HepG2 (cell line): ENCODE measurements around the gene SMTNL2. TPM values are rescaled to one million over a fixed set of nuclear protein-coding genes. Genes with fewer than 3 reads are reported as not detected.

ENCODE experiments used
- ATAC-seq: fragments of 200-7000 bp; cut with Tn5 transposase; 3 replicates; pipeline ENCODE4 v1.9.1; 2020; ENCODE audit warnings: mild to moderate bottlenecking, moderate library complexity
- BruUV-seq: library from RNA; stranded (reverse); fragments of 400-500 nt; replicated peaks from 2 replicates; lab custom pipeline; 2021; lab: Mats Ljungman, UMichigan
- CTCF ChIA-PET: fragments of 300-600 bp; formaldehyde crosslinking; extraction: SDS; loops from one replicate; lab custom pipeline; 2021; ENCODE audit warnings: low total read pairs, inconsistent platforms, low intra/inter-chr PET ratio; lab: Yijun Ruan, JAX
- POLR2A ChIA-PET: fragments of 350-600 bp; sonication (Branson Sonifier 250); formaldehyde crosslinking; loops from one replicate; lab custom pipeline; 2020; ENCODE audit warnings: antibody characterized with exemption, inconsistent platforms; lab: Yijun Ruan, JAX
- DNase-seq: peaks from one replicate; pipeline ENCODE4 v3.0.0-alpha.2; 2015; ENCODE audit warnings: low spot score
- FAIRE-seq: peaks from 3 replicates; lab custom pipeline; 2011; peaks lifted over from hg19 to GRCh38; lab: Jason Lieb, UNC
- H2AFZ ChIP-seq: one replicate; pipeline ENCODE4 v1.6.1; 2011; ENCODE audit warnings: low read length, inconsistent platforms
- H3K27ac ChIP-seq: fragments of 300-600 bp; 3 replicates; pipeline ENCODE4 v1.8.0; 2011; ENCODE audit warnings: mixed run types, mild to moderate bottlenecking, mixed read lengths, low read length, inconsistent platforms; ENCODE audit not compliant: insufficient read depth; ENCODE audit errors: extremely low read length
- H3K27me3 ChIP-seq, 2 experiments: fragments of 200-600 bp in 1 of 2; 2 replicates in 1 of 2; 3 replicates in 1 of 2; pipeline versions ENCODE4 v1.6.0 to v1.8.0; 2011; ENCODE audit warnings: low read length in 2 of 2, mild to moderate bottlenecking in 2 of 2, moderate library complexity in 2 of 2, inconsistent platforms in 1 of 2; ENCODE audit not compliant: insufficient read depth in 2 of 2, control insufficient read depth in 1 of 2
- H3K36me3 ChIP-seq, 2 experiments: fragments of 200-600 bp in 1 of 2; replicated peaks in 1 of 2; 2 replicates in 1 of 2; 3 replicates in 1 of 2; pipeline versions ENCODE4 v1.5.1 to v1.8.0; 2011; ENCODE audit warnings: low read length in 2 of 2, inconsistent platforms in 1 of 2; ENCODE audit not compliant: insufficient read depth in 2 of 2, control insufficient read depth in 1 of 2
- H3K4me1 ChIP-seq: 2 replicates; pipeline ENCODE4 v1.5.1; 2012; ENCODE audit warnings: low read length, inconsistent platforms; ENCODE audit not compliant: insufficient read depth
- H3K4me2 ChIP-seq: 2 replicates; pipeline ENCODE4 v1.6.0; 2011; ENCODE audit warnings: low read depth, low read length, inconsistent platforms
- H3K4me3 ChIP-seq, 3 experiments: fragments of 200-600 bp in 1 of 3; sonication (generic), shearing (Covaris generic) in 1 of 3; replicated peaks in 1 of 3; 2 replicates each; pipeline ENCODE4 v1.5.1; 2011 to 2016; ENCODE audit warnings: low read length in 3 of 3, inconsistent platforms in 2 of 3, low read depth in 2 of 3, mild to moderate bottlenecking in 2 of 3, control low read depth in 1 of 3, mixed read lengths in 1 of 3; ENCODE audit not compliant: insufficient read depth in 1 of 3
- H3K79me2 ChIP-seq: one replicate; pipeline ENCODE4 v1.6.1; 2011; ENCODE audit warnings: low read length, inconsistent platforms; ENCODE audit not compliant: insufficient read depth
- H3K9ac ChIP-seq: 2 replicates; pipeline ENCODE4 v1.6.0; 2011; ENCODE audit warnings: mild to moderate bottlenecking, low read depth, low read length, inconsistent platforms; ENCODE audit not compliant: insufficient read depth
- H3K9me3 ChIP-seq: 2 replicates; pipeline ENCODE4 v1.5.1; 2012; ENCODE audit warnings: mild to moderate bottlenecking, low read length
- H4K20me1 ChIP-seq: 2 replicates; pipeline ENCODE4 v1.6.0; 2011; ENCODE audit warnings: inconsistent platforms, mild to moderate bottlenecking, low read length, moderate library complexity; ENCODE audit not compliant: insufficient read depth
- AHR ChIP-seq: IDR thresholded peaks from 2 replicates; pipeline ENCODE4 v1.6.1; 2018; ENCODE audit warnings: missing genetic modification reagents, missing compliant biosample characterization
- FOSL2 ChIP-seq: sonication (generic); formaldehyde crosslinking; IDR thresholded peaks from 2 replicates; pipeline ENCODE4 v1.4.0; 2020; ENCODE audit warnings: missing genetic modification reagents
- HDAC1 ChIP-seq: sonication (generic); formaldehyde crosslinking; IDR thresholded peaks from 2 replicates; pipeline ENCODE4 v1.5.1; 2020; ENCODE audit warnings: mild to moderate bottlenecking, missing genetic modification reagents
- MIER3 ChIP-seq: IDR thresholded peaks from 2 replicates; pipeline ENCODE4 v1.6.1; 2016; ENCODE audit warnings: missing compliant biosample characterization, borderline replicate concordance
- PTBP1 ChIP-seq: fragments of 200-400 bp; formaldehyde crosslinking; IDR thresholded peaks from 2 replicates; pipeline ENCODE4 v1.6.1; 2018; ENCODE audit warnings: low read length, low read depth; ENCODE audit not compliant: poor library complexity, severe bottlenecking
- SP5 ChIP-seq: IDR thresholded peaks from 2 replicates; pipeline ENCODE4 v1.6.1; 2016; ENCODE audit warnings: low read depth, borderline replicate concordance
- ZNF263 ChIP-seq: sonication (generic); formaldehyde crosslinking; IDR thresholded peaks from 2 replicates; pipeline ENCODE4 v1.4.0; 2020; ENCODE audit warnings: missing genetic modification reagents
- ZNF660 ChIP-seq: sonication (generic); formaldehyde crosslinking; IDR thresholded peaks from 2 replicates; pipeline ENCODE4 v1.5.1; 2020; ENCODE audit warnings: mild to moderate bottlenecking, low read depth, missing genetic modification reagents, borderline replicate concordance
- ZSCAN22 ChIP-seq: sonication (generic); formaldehyde crosslinking; IDR thresholded peaks from 2 replicates; pipeline ENCODE4 v1.4.0; 2020; ENCODE audit warnings: mild to moderate bottlenecking, missing genetic modification reagents
- WGBS: methylation state at CpG from one replicate; pipeline ENCODE4 v1.1.6; 2017; ENCODE audit warnings: low lambda C conversion rate; 5-methylcytosine and 5-hydroxymethylcytosine counted together
- in situ Hi-C: cut with HindIII; loops from 2 replicates; pipeline ENCODE4 v1.10.0; 2017; ENCODE audit warnings: low pct_unique_long_range_greater_than_20kb; ENCODE audit not compliant: extremely low pct_ligation_motif_present
- intact Hi-C: fragments of 100-400 bp; cut with micrococcal nuclease; formaldehyde crosslinking; loops from one replicate; pipeline ENCODE4 v1.10.0; 2022; ENCODE audit not compliant: unreplicated experiment
- polyA plus RNA-seq, 8 experiments: library from polyadenylated mRNA; depleted of rRNA in 3 of 8; stranded (reverse) in 7 of 8; unstranded in 1 of 8; fragments of >200 nt; fragmentation: Illumina TruSeq in 4 of 8; extraction: Trizol in 4 of 8; gene quantifications; 2 replicates each; pipeline versions ENCODE4 v1.2.1 to v1.2.3, GENCODE V29; 2011 to 2016; ENCODE audit warnings: low read depth in 4 of 8, missing spikeins in 1 of 8, mixed read lengths in 1 of 8; ENCODE audit not compliant: insufficient read depth in 1 of 8
- total RNA-seq, 5 experiments: library from RNA; depleted of rRNA; stranded (reverse); fragments of >200 nt; fragmentation: Illumina TruSeq; extraction: Trizol; gene quantifications; 2 replicates each; pipeline ENCODE4 v1.2.3, GENCODE V29; 2016; ENCODE audit warnings: low read depth in 1 of 5
- TF ChIP-seq, protein P1 (sequence below): sonication (generic); IDR thresholded peaks from 2 replicates; pipeline ENCODE4 v1.6.1; 2016; ENCODE audit warnings: low read depth, borderline replicate concordance
- TF ChIP-seq, protein P2 (sequence below): sonication (generic); formaldehyde crosslinking; IDR thresholded peaks from 2 replicates; pipeline ENCODE4 v1.5.0; 2020; ENCODE audit warnings: missing genetic modification reagents
- TF ChIP-seq, protein P3 (sequence below): sonication (generic); formaldehyde crosslinking; IDR thresholded peaks from 2 replicates; pipeline ENCODE4 v1.4.0; 2020; ENCODE audit warnings: missing genetic modification reagents, borderline replicate concordance
- TF ChIP-seq, protein P4 (sequence below): sonication (generic); formaldehyde crosslinking; IDR thresholded peaks from 2 replicates; pipeline ENCODE4 v1.5.1; 2020; ENCODE audit warnings: mild to moderate bottlenecking, missing genetic modification reagents, moderate library complexity

SMTNL2 gene
- total and polyA plus RNA-seq, 2 of the 13 experiments (the other 11 are each of a cell fraction or from before 2014, with no cell fraction given), result 0.41 to 5.1 TPM

DNA sequence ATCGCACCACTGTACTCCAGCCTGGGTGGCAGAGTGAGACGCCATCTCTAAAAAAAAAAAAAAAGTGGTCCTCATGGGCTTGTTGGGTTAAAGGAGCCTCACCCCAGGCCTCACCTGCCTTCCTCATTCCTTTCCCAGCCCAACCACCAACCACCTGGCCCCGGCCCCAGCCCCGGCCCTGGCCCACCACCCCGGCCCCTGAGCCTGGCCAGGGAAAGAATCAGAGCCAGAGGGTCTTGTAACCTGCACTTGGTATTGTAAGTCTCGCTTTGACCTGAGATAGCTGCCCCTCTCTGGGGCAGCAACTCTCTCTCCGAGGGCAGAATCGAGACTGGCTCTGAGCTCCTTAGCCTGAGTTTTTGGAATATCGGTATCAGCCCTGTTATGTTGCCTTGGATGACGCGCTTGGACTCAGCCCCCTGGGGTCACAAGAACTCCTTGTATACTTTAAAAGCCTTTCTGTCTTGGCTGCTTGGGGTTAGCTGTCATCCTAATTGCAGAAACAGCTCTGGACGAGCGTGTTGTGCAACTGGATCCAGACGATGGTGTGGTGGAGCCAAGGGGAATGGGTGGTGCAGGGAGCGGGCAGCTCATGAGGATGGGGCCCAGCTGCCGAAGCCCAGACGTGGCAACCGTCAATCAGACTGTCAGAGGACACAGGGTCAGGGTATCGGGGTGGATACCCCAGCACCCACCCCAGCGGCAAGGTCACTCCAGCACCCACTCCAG is 14.6 kb downstream of the SMTNL2 start (continued):
- TF ChIP-seq HDAC1 (CRISPR knock-in tag) (no peak), ZSCAN22 (CRISPR knock-in tag) (no peak), PTBP1 (no peak)

DNA sequence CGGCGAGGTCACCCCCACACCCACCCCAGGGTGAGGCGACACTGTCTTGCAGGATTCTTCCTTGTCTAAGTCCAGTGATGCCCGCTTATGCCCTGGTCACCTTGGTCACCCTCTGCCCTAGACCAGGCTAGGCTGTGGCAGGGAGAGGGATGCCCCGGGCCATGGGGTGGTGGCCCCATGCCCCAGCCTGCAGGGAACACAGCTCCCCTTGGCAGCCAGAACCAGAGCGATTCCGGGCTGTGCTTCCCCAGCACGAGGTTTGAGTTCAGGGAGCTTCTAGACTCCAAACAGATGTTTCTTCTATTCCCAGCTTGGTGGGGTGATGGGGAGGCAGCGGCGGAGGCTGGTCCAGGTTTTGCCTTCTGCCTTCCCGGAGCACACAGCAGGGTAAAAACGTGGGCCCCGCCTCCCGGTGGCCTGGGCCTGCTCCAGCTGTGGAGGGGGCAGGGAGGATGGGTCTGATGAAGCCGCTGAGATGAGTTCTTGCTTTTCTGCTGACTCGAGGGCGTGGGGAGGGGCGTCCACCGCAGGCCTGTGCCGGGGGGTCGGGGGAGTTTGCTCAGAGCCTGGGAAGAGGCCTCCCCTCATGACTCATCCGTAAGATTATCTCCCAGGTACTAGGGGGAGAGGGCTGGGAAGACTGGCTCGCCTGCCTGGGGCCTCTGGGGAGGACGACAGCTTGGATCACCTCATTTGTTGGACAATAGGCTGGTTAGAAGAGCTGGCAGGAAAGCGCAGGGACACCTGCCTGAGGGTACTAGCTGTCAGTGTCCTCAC is 15.4 kb downstream of the SMTNL2 start:
- H3K4me2 ChIP-seq, result peak overlapping the region; percentile 37; the same call in 1 of the 2 replicates
- FAIRE-seq (no peak), DNase-seq (peak; percentile 47), ATAC-seq (peak; percentile 35)
- peak overlapping the region in 1 of 3 experiments; percentile 10; a peak in 1 of 6 replicates for H3K4me3 ChIP-seq
- CTCF ChIA-PET, result interaction anchor here (1.2 kb wide), 1 partner anchor 34 kb away, joined by 3 read pairs; no protein-coding TSS in a partner anchor
- no TSS peak for BruUV-seq
- H3K9me3 ChIP-seq, result no peaks in the 10 kb centered on the region
- H3K36me3 ChIP-seq, result no peaks in the 10 kb centered on the region
- intact Hi-C loops, result no loop called here
- H4K20me1 ChIP-seq, result no peaks in the 10 kb centered on the region
- no peak overlapping the region for H2AFZ ChIP-seq
- in situ Hi-C loops, result no loop called here
- 26% methylated on average over 14 of the region's 25 CpGs for WGBS
- H3K27me3 ChIP-seq, result no peaks in the 10 kb centered on the region
- H3K9ac ChIP-seq, result no peak overlapping the region
- no peak overlapping the region for H3K27ac ChIP-seq
- H3K79me2 ChIP-seq, result no peaks in the 10 kb centered on the region
- POLR2A ChIA-PET, result no interaction called here
- H3K4me1 ChIP-seq, result peaks cover 28% of the 10 kb centered on the region
- TF ChIP-seq AHR (CRISPR knock-in tag), result no peak
- TF ChIP-seq, protein P1, sequence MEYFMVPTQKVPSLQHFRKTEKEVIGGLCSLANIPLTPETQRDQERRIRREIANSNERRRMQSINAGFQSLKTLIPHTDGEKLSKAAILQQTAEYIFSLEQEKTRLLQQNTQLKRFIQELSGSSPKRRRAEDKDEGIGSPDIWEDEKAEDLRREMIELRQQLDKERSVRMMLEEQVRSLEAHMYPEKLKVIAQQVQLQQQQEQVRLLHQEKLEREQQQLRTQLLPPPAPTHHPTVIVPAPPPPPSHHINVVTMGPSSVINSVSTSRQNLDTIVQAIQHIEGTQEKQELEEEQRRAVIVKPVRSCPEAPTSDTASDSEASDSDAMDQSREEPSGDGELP, result peak; percentile 43; the same call in 1 of the 2 replicates
- TF ChIP-seq FOSL2 (CRISPR knock-in tag), result peak; percentile 74
- peak; percentile 72 for TF ChIP-seq ZNF263 (CRISPR knock-in tag)
- TF ChIP-seq, protein P2, sequence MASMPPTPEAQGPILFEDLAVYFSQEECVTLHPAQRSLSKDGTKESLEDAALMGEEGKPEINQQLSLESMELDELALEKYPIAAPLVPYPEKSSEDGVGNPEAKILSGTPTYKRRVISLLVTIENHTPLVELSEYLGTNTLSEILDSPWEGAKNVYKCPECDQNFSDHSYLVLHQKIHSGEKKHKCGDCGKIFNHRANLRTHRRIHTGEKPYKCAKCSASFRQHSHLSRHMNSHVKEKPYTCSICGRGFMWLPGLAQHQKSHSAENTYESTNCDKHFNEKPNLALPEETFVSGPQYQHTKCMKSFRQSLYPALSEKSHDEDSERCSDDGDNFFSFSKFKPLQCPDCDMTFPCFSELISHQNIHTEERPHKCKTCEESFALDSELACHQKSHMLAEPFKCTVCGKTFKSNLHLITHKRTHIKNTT (CRISPR knock-in tag), result no peak
- TF ChIP-seq, protein P3, sequence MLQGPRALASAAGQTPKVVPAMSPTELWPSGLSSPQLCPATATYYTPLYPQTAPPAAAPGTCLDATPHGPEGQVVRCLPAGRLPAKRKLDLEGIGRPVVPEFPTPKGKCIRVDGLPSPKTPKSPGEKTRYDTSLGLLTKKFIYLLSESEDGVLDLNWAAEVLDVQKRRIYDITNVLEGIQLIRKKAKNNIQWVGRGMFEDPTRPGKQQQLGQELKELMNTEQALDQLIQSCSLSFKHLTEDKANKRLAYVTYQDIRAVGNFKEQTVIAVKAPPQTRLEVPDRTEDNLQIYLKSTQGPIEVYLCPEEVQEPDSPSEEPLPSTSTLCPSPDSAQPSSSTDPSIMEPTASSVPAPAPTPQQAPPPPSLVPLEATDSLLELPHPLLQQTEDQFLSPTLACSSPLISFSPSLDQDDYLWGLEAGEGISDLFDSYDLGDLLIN (CRISPR knock-in tag), result no peak
- TF ChIP-seq SP5 (CRISPR knock-in tag), result no peak
- no peak for TF ChIP-seq MIER3 (CRISPR knock-in tag)
- TF ChIP-seq, protein P4, sequence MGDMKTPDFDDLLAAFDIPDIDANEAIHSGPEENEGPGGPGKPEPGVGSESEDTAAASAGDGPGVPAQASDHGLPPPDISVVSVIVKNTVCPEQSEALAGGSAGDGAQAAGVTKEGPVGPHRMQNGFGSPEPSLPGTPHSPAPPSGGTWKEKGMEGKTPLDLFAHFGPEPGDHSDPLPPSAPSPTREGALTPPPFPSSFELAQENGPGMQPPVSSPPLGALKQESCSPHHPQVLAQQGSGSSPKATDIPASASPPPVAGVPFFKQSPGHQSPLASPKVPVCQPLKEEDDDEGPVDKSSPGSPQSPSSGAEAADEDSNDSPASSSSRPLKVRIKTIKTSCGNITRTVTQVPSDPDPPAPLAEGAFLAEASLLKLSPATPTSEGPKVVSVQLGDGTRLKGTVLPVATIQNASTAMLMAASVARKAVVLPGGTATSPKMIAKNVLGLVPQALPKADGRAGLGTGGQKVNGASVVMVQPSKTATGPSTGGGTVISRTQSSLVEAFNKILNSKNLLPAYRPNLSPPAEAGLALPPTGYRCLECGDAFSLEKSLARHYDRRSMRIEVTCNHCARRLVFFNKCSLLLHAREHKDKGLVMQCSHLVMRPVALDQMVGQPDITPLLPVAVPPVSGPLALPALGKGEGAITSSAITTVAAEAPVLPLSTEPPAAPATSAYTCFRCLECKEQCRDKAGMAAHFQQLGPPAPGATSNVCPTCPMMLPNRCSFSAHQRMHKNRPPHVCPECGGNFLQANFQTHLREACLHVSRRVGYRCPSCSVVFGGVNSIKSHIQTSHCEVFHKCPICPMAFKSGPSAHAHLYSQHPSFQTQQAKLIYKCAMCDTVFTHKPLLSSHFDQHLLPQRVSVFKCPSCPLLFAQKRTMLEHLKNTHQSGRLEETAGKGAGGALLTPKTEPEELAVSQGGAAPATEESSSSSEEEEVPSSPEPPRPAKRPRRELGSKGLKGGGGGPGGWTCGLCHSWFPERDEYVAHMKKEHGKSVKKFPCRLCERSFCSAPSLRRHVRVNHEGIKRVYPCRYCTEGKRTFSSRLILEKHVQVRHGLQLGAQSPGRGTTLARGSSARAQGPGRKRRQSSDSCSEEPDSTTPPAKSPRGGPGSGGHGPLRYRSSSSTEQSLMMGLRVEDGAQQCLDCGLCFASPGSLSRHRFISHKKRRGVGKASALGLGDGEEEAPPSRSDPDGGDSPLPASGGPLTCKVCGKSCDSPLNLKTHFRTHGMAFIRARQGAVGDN (CRISPR knock-in tag), result peak; percentile 25
- no peak for TF ChIP-seq ZNF660 (CRISPR knock-in tag)
